Neural cell (in vitro differentiated cells): Measurements from ENCODE around the gene PTK6. TPM values are rescaled to one million over a fixed set of nuclear protein-coding genes. Genes with fewer than 3 reads are reported as not detected.

ENCODE experiments used
- H2AFZ ChIP-seq: fragments of 200-600, 300-800 bp; sonication (generic), shearing (Covaris generic); 2 replicates; pipeline ENCODE4 v1.6.0; 2014; ENCODE audit warnings: low read depth, mild to moderate bottlenecking, antibody characterized with exemption, low read length, moderate library complexity
- H3F3A ChIP-seq: fragments of 200-600 bp; shearing (Covaris generic); 2 replicates; pipeline ENCODE4 v1.6.1; 2016; ENCODE audit warnings: mild to moderate bottlenecking, moderate library complexity, mixed read lengths, antibody characterized with exemption, low read length; ENCODE audit not compliant: insufficient read depth, poor library complexity, severe bottlenecking
- H3K27ac ChIP-seq: fragments of 200-600, 300-800 bp; sonication (generic), shearing (Covaris generic); 2 replicates; pipeline ENCODE4 v1.5.1; 2014; ENCODE audit warnings: mild to moderate bottlenecking, low read length, moderate library complexity
- H3K27me3 ChIP-seq: fragments of 300-800, 200-600 bp; sonication (generic), shearing (Covaris generic); 2 replicates; pipeline ENCODE4 v1.6.0; 2014; ENCODE audit warnings: mild to moderate bottlenecking, low read depth, low read length, moderate library complexity; ENCODE audit not compliant: insufficient read depth
- H3K36me3 ChIP-seq: fragments of 300-800, 200-600 bp; sonication (generic), shearing (Covaris generic); 2 replicates; pipeline ENCODE4 v1.5.1; 2014; ENCODE audit warnings: mild to moderate bottlenecking, antibody characterized with exemption, low read length, moderate library complexity; ENCODE audit not compliant: insufficient read depth
- H3K4me2 ChIP-seq: fragments of 300-800, 200-600 bp; sonication (generic), shearing (Covaris generic); 2 replicates; pipeline ENCODE4 v1.6.0; 2014; ENCODE audit warnings: mild to moderate bottlenecking, low read length
- H3K4me3 ChIP-seq: fragments of 300-800, 200-600 bp; sonication (generic), shearing (Covaris generic); 2 replicates; pipeline ENCODE4 v1.5.1; 2014; ENCODE audit warnings: mild to moderate bottlenecking, low read length, moderate library complexity
- H3K79me2 ChIP-seq: fragments of 200-600 bp; shearing (Covaris generic); replicated peaks from 2 replicates; pipeline ENCODE4 v1.6.0; 2014; ENCODE audit warnings: mild to moderate bottlenecking, low read length, moderate library complexity; ENCODE audit not compliant: insufficient read depth
- H3K9ac ChIP-seq: fragments of 300-800, 200-600 bp; sonication (generic), shearing (Covaris generic); 2 replicates; pipeline ENCODE4 v1.6.1; 2016; ENCODE audit warnings: mild to moderate bottlenecking, low read length, mixed read lengths
- H3K9me2 ChIP-seq: fragments of 200-600 bp; shearing (Covaris generic); 2 replicates; pipeline ENCODE4 v1.6.1; 2016; ENCODE audit warnings: mild to moderate bottlenecking, low read length, mixed read lengths; ENCODE audit not compliant: insufficient read depth
- H3K9me3 ChIP-seq: fragments of 200-600, 300-800 bp; sonication (generic), shearing (Covaris generic); 2 replicates; pipeline ENCODE4 v1.6.1; 2016; ENCODE audit warnings: mild to moderate bottlenecking, mixed run types, low read length, moderate library complexity, mixed read lengths
- H4K20me1 ChIP-seq: fragments of 200-600 bp; shearing (Covaris generic); 2 replicates; pipeline ENCODE4 v1.6.1; 2016; ENCODE audit warnings: mild to moderate bottlenecking, mixed run types; ENCODE audit not compliant: insufficient read depth
- CTCF ChIP-seq: fragments of 450-650 bp; IDR thresholded peaks from 2 replicates; pipeline ENCODE4 v1.5.1; 2014; ENCODE audit warnings: antibody characterized with exemption, mild to moderate bottlenecking, moderate library complexity; ENCODE audit not compliant: poor library complexity, severe bottlenecking
- EP300 ChIP-seq: fragments of 450-650 bp; conservative IDR thresholded peaks from 2 replicates; pipeline ENCODE4 v1.6.1; 2014; ENCODE audit warnings: antibody characterized with exemption, mild to moderate bottlenecking, moderate library complexity; ENCODE audit not compliant: poor library complexity, severe bottlenecking
- EZH2 ChIP-seq: fragments of 200-600, 300-800 bp; shearing (Covaris generic), sonication (generic); IDR thresholded peaks from 2 replicates; pipeline ENCODE4 v1.6.1; 2014; ENCODE audit warnings: antibody characterized with exemption, low read length, borderline replicate concordance, mild to moderate bottlenecking; ENCODE audit not compliant: insufficient read depth, poor library complexity, severe bottlenecking
- MXI1 ChIP-seq: fragments of 450-650 bp; conservative IDR thresholded peaks from 2 replicates; pipeline ENCODE4 v1.6.1; 2014; ENCODE audit warnings: antibody characterized with exemption, mild to moderate bottlenecking; ENCODE audit not compliant: poor library complexity, severe bottlenecking
- POLR2AphosphoS5 ChIP-seq: IDR thresholded peaks from 2 replicates; pipeline ENCODE4 v1.6.1; 2012
- RAD21 ChIP-seq: fragments of 450-650 bp; conservative IDR thresholded peaks from 2 replicates; pipeline ENCODE4 v1.6.1; 2014; ENCODE audit warnings: antibody characterized with exemption, mild to moderate bottlenecking, moderate library complexity
- REST ChIP-seq: IDR thresholded peaks from 2 replicates; pipeline ENCODE4 v1.6.1; 2012; ENCODE audit warnings: borderline replicate concordance
- SMC3 ChIP-seq: fragments of 450-650 bp; conservative IDR thresholded peaks from 2 replicates; pipeline ENCODE4 v1.6.1; 2014; ENCODE audit warnings: antibody characterized with exemption, mild to moderate bottlenecking, moderate library complexity; ENCODE audit not compliant: poor library complexity
- TAF1 ChIP-seq: IDR thresholded peaks from 2 replicates; pipeline ENCODE4 v1.6.1; 2012; ENCODE audit warnings: low read depth
- polyA plus RNA-seq: library from polyadenylated mRNA; depleted of rRNA; stranded (reverse); fragments of >200 nt; gene quantifications from 2 replicates; pipeline ENCODE4 v1.2.3, GENCODE V29; 2014

PTK6 gene
- polyA plus RNA-seq, 1 donor from 2014 or later: not detected

GRCh38 chr20:63551068-63551467, 13.9 kb upstream of the PTK6 start:
- Histone ChIP-seq H3K9me2 (no peaks in the 10 kb centered on the region), H4K20me1 (no peaks in the 10 kb centered on the region), H3K27me3 (no peaks in the 10 kb centered on the region), H3K79me2 (no peaks in the 10 kb centered on the region), H3K9me3 (no peaks in the 10 kb centered on the region), H3K4me3 (no peak overlapping the region), H3F3A (no peaks in the 10 kb centered on the region), H3K36me3 (no peaks in the 10 kb centered on the region), H3K9ac (no peak overlapping the region), H3K4me2 (no peak overlapping the region), H2AFZ (no peak overlapping the region), H3K27ac (no peak overlapping the region)
- no peak for TF ChIP-seq EP300

GRCh38 chr20:63549679-63550282, 12.6 kb upstream of the PTK6 start:
- Histone ChIP-seq H3K4me3 (no peak overlapping the region), H4K20me1 (no peaks in the 10 kb centered on the region), H2AFZ (no peak overlapping the region), H3K36me3 (no peaks in the 10 kb centered on the region), H3K9ac (no peak overlapping the region), H3F3A (no peaks in the 10 kb centered on the region), H3K27me3 (no peaks in the 10 kb centered on the region), H3K9me2 (no peaks in the 10 kb centered on the region), H3K4me2 (no peak overlapping the region), H3K27ac (no peak overlapping the region), H3K9me3 (no peaks in the 10 kb centered on the region), H3K79me2 (no peaks in the 10 kb centered on the region)
- TF ChIP-seq RAD21 (no peak), TAF1 (no peak)

GRCh38 chr20:63549019-63549418, 11.8 kb upstream of the PTK6 start:
- Histone ChIP-seq H2AFZ (no peak overlapping the region), H3F3A (no peaks in the 10 kb centered on the region), H3K27me3 (no peaks in the 10 kb centered on the region), H3K36me3 (no peaks in the 10 kb centered on the region), H4K20me1 (no peaks in the 10 kb centered on the region), H3K9me2 (no peaks in the 10 kb centered on the region), H3K27ac (no peak overlapping the region), H3K9ac (no peak overlapping the region), H3K79me2 (no peaks in the 10 kb centered on the region), H3K4me2 (no peak overlapping the region), H3K4me3 (no peak overlapping the region), H3K9me3 (no peaks in the 10 kb centered on the region)
- TF ChIP-seq POLR2AphosphoS5: no peak
- TF ChIP-seq EP300: no peak
- TF ChIP-seq MXI1: no peak
- TF ChIP-seq TAF1: no peak
- no peak for TF ChIP-seq REST
- no peak for TF ChIP-seq RAD21
- TF ChIP-seq SMC3: no peak
- no peak for TF ChIP-seq EZH2
- no peak for TF ChIP-seq CTCF
